ENCODE data around the gene TAS2R38.
A peak's percentile ranks its signal among the peaks of the same experiment; 100 is the strongest.

The TAS2R38 gene

GRCh38 chr7:141976524-141977245, 3.1 kb upstream of the TAS2R38 start:
- no peak for DNase-seq (ENCODE audit: low spot score)

- DNase-seq (ENCODE audit: low spot score), result peak; percentile 55
Measured at GRCh38 chr7:141975806-141976523, 2.4 kb upstream of the TAS2R38 start.

GRCh38 chr7:141974831-141975230, 1.3 kb upstream of the TAS2R38 start:
- DNase-seq (ENCODE audit: low spot score), result no peak

GRCh38 chr7:141960687-141961422, 12.7 kb downstream of the TAS2R38 start:
- DNase-seq (ENCODE audit: low spot score), result no peak

GRCh38 chr7:141956084-141956483, 17.5 kb downstream of the TAS2R38 start:
- no peak for DNase-seq (ENCODE audit: low spot score)

- DNase-seq (ENCODE audit: low spot score), result no peak
Measured at GRCh38 chr7:141954334-141954733, 19.2 kb downstream of the TAS2R38 start.

- no peak for DNase-seq (ENCODE audit: low spot score)
Measured at GRCh38 chr7:141952461-141952860, 21.1 kb downstream of the TAS2R38 start.

- no peak for DNase-seq (ENCODE audit: low spot score)
Measured at GRCh38 chr7:141950806-141951205, 22.8 kb downstream of the TAS2R38 start.

GRCh38 chr7:141949911-141950310, 23.7 kb downstream of the TAS2R38 start:
- no peak for DNase-seq (ENCODE audit: low spot score)

GRCh38 chr7:141949451-141949850, 24.1 kb downstream of the TAS2R38 start:
- DNase-seq (ENCODE audit: low spot score), result no peak

GRCh38 chr7:141949021-141949420, 24.6 kb downstream of the TAS2R38 start:
- DNase-seq (ENCODE audit: low spot score), result no peak

GRCh38 chr7:141946796-141947195, 26.8 kb downstream of the TAS2R38 start, which contains the start of gene CLEC5A:
Gene CLEC5A (minus strand): TSS chr7:141946974. CDS start chr7:141946292, 682 bp downstream.
- DNase-seq (ENCODE audit: low spot score), result no peak

- DNase-seq (ENCODE audit: low spot score), result no peak
Measured at GRCh38 chr7:141945356-141945755, 28.2 kb downstream of the TAS2R38 start.

- no peak for DNase-seq (ENCODE audit: low spot score)
Measured at GRCh38 chr7:141944811-141945210, 28.8 kb downstream of the TAS2R38 start.

- DNase-seq (ENCODE audit: low spot score), result no peak
Measured at GRCh38 chr7:141943846-141944245, 29.7 kb downstream of the TAS2R38 start.

- no peak for DNase-seq (ENCODE audit: low spot score)
Measured at GRCh38 chr7:141941075-141941474, 32.5 kb downstream of the TAS2R38 start.

- no peak for DNase-seq (ENCODE audit: low spot score)
Measured at GRCh38 chr7:141930211-141930610, 43.4 kb downstream of the TAS2R38 start.

- no peak for DNase-seq (ENCODE audit: low spot score)
Measured at GRCh38 chr7:141928845-141929195, 44.8 kb downstream of the TAS2R38 start.

- no peak for DNase-seq (ENCODE audit: low spot score)
Measured at GRCh38 chr7:141928146-141928844, 45.3 kb downstream of the TAS2R38 start.

Measured in CD4-positive, alpha-beta T cell treated with Interleukin-15 for 4 hours (primary cell).